H1 (cell line): ENCODE data around the gene DCAF6. TPM values are rescaled to one million over a fixed set of nuclear protein-coding genes. Genes with fewer than 3 reads are reported as not detected.

ENCODE experiments used
- YY1 ChIP-seq: IDR thresholded peaks from 2 replicates; pipeline ENCODE4 v1.6.1; 2011; ENCODE audit warnings: low read depth, mild to moderate bottlenecking, low read length
- polyA plus RNA-seq, 7 experiments: library from polyadenylated mRNA; depleted of rRNA in 3 of 7; stranded (reverse) in 5 of 7; unstranded in 2 of 7; fragments of >200 nt in 5 of 7; fragments of 200-250 nt in 2 of 7; gene quantifications; 1 replicate in 5 of 7; 2 replicates in 1 of 7; 4 replicates in 1 of 7; pipeline versions ENCODE4 v1.2.1 to v1.2.3, GENCODE V29; 2011 to 2013; ENCODE audit warnings: missing spikeins in 2 of 7, mixed read lengths in 2 of 7
- total RNA-seq: library from RNA; stranded (reverse); fragmentation: NEBNext Ultra II Directional; extraction: Animal tissue kit (Norgen Biotek cat#: 25700); gene quantifications from 2 replicates; pipeline ENCODE4 v1.2.1, GENCODE V29; 2021
- TF ChIP-seq, protein P1 (sequence below): IDR thresholded peaks from 2 replicates; pipeline ENCODE4 v1.6.1; 2011; ENCODE audit warnings: low read depth, mild to moderate bottlenecking, low read length; ENCODE audit not compliant: insufficient read depth
- TF ChIP-seq, protein P2 (sequence below), 3 experiments: IDR thresholded peaks; 1 replicate in 2 of 3; 2 replicates in 1 of 3; pipeline versions ENCODE4 v1.5.1 to v1.6.1; 2011; ENCODE audit warnings: low read length in 3 of 3, mild to moderate bottlenecking in 3 of 3, inconsistent platforms in 2 of 3, low read depth in 1 of 3, moderate library complexity in 1 of 3; ENCODE audit not compliant: insufficient read depth in 1 of 3; ENCODE audit errors: control extremely low read depth in 1 of 3

The DCAF6 gene
- total and polyA plus RNA-seq, 2 of the 8 experiments (the other 6 are each of a cell fraction or from before 2014, with no cell fraction given) = 12.3 to 17.4 TPM

DNA sequence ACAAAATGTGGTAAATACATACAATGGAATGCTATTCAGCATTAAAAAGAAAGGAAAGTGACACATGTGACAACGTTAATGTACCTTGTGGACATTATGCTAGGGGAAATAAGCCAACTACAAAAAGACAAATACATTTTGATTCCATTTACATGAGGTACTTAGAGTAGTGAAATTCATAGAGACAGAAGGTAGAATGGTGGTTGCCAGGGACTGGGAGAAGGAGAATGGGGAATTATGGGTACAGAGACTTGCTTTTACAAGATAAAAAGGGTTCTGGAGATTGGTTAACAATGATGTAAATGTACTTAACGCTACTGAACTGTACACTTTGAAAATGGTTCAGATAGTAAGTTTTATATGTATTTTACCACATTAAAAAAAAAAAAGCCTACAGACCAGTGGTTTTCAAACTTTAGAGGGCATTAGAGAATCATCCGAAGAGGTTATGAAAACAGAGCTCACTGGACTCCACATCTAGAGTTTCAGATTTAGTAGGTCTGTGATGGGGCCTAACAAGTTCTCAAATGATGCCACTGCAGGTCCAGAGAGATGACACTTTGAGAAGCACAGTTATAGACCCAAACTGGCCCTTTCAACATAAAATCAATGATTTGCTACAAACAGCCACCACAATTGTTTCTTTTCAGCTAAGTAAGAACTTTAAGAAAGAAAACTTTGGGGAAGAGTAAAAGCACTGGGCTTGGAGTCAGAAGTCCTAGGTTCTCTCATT lies 13.0 kb upstream of the DCAF6 start (continued):
- TF ChIP-seq YY1 = no peak
- TF ChIP-seq, protein P1, sequence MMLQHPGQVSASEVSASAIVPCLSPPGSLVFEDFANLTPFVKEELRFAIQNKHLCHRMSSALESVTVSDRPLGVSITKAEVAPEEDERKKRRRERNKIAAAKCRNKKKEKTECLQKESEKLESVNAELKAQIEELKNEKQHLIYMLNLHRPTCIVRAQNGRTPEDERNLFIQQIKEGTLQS = no peak
- TF ChIP-seq, protein P2, sequence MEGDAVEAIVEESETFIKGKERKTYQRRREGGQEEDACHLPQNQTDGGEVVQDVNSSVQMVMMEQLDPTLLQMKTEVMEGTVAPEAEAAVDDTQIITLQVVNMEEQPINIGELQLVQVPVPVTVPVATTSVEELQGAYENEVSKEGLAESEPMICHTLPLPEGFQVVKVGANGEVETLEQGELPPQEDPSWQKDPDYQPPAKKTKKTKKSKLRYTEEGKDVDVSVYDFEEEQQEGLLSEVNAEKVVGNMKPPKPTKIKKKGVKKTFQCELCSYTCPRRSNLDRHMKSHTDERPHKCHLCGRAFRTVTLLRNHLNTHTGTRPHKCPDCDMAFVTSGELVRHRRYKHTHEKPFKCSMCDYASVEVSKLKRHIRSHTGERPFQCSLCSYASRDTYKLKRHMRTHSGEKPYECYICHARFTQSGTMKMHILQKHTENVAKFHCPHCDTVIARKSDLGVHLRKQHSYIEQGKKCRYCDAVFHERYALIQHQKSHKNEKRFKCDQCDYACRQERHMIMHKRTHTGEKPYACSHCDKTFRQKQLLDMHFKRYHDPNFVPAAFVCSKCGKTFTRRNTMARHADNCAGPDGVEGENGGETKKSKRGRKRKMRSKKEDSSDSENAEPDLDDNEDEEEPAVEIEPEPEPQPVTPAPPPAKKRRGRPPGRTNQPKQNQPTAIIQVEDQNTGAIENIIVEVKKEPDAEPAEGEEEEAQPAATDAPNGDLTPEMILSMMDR (IDR thresholded peaks at IDR 0.05; ENCODE audit: control extremely low read depth in 1 of 3, insufficient read depth in 1 of 3, low read depth in 1 of 3, low read length in 3 of 3) = no peak
